ENCODE results near the gene SHB.
A peak's percentile ranks its signal among the peaks of the same experiment; 100 is the strongest.

Gene SHB

DNA sequence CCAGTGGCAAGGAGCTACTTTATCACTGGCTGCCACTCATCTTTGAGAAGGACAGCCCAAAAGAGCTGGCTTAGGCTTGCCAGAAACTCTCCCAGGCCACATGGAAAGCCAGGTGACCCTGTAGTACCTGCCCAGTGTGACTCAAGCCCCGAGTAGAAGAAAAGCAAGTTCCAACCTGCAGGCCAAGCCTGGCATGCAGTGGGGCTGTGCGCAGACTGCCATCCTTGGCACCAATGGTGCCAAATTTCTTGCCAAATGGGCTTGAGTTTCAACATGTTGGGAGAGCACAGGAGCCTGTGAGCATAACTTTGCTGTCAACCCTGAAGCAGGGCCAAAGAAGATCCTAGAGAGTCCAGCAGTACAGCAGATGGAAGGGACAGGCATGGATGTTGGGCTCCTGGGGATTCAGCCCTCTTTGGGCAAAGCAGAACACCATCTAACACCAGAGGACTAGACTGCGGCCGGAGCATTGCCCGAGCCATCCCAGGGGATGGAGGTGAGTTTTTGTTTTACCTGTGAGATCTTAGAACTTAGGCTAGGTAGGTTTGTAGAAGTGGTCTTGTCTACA lies 27.3 kb upstream of the SHB start:
- no peak overlapping the region for H3K4me3 ChIP-seq (ENCODE audit: low read depth, low read length)
- TF ChIP-seq, protein P1, sequence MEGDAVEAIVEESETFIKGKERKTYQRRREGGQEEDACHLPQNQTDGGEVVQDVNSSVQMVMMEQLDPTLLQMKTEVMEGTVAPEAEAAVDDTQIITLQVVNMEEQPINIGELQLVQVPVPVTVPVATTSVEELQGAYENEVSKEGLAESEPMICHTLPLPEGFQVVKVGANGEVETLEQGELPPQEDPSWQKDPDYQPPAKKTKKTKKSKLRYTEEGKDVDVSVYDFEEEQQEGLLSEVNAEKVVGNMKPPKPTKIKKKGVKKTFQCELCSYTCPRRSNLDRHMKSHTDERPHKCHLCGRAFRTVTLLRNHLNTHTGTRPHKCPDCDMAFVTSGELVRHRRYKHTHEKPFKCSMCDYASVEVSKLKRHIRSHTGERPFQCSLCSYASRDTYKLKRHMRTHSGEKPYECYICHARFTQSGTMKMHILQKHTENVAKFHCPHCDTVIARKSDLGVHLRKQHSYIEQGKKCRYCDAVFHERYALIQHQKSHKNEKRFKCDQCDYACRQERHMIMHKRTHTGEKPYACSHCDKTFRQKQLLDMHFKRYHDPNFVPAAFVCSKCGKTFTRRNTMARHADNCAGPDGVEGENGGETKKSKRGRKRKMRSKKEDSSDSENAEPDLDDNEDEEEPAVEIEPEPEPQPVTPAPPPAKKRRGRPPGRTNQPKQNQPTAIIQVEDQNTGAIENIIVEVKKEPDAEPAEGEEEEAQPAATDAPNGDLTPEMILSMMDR (IDR thresholded peaks at IDR 0.05; ENCODE audit: insufficient read depth, low read depth, low read length, missing control alignments) = no peak
- DNase-seq (ENCODE audit: low read depth) = no peak

DNA sequence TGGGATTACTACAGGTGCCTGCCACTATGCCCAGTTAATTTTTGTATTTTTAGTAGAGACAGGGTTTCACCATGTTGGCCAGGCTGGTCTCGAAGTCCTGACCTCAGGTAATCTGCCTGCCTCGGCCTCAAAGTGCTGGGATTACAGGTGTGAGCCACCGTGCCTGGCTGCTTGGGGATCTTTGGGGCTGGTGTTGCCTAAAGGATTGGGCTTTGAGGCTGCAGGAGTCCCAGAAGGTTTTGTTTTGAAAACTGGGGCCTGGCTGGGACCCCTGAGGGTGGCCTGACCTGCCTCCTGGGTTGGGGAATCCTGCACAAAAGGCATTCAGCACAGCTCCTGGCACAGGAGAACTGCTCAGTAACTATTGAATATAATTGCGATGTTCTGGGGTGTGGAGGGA lies 25.1 kb upstream of the SHB start:
- no peak overlapping the region for H3K4me3 ChIP-seq (ENCODE audit: low read depth, low read length)
- no peak for DNase-seq (ENCODE audit: low read depth)
- TF ChIP-seq, protein P1 (IDR thresholded peaks at IDR 0.05; ENCODE audit: insufficient read depth, low read depth, low read length, missing control alignments) = no peak

DNA sequence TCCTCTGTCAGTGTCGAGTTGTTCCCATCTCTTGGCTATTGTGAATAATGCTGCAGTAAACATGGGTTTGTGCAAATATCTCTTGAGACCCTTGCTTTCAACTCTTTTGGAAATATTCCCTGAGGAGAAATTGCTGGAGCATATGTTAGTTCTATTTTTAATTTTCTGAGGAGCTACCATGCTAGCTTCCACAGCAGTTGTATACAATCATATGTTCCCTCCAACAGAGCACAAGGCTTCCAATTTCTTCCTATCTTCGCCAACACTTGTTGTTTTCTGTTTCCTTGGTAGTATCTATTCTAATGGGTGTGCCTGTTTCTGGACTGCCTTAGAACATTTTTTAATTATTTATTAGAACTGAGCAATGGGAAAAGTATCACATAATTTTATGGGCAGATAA lies 23.6 kb upstream of the SHB start:
- TF ChIP-seq, protein P1 (IDR thresholded peaks at IDR 0.05; ENCODE audit: insufficient read depth, low read depth, low read length, missing control alignments) = no peak
- H3K4me3 ChIP-seq (ENCODE audit: low read depth, low read length) = no peak overlapping the region
- no peak for DNase-seq (ENCODE audit: low read depth)

DNA sequence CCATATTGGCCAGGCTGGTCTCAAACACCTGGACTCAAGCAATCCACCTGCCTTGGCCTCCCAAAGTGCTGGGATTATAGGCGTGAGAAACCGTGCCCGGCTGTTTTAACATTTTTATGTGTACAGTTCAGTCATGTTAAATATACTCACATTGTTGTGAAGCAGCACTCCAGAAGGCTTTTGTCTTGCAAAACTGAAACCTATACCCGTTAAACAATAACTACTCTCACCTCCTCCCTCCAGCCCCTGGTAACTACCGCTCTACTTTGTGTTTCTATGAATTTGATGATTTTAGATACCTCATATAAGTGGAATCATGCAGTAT lies 23.1 kb upstream of the SHB start:
- no peak overlapping the region for H3K4me3 ChIP-seq (ENCODE audit: low read depth, low read length)
- no peak for DNase-seq (ENCODE audit: low read depth)
- TF ChIP-seq, protein P1 (IDR thresholded peaks at IDR 0.05; ENCODE audit: insufficient read depth, low read depth, low read length, missing control alignments) = no peak

DNA sequence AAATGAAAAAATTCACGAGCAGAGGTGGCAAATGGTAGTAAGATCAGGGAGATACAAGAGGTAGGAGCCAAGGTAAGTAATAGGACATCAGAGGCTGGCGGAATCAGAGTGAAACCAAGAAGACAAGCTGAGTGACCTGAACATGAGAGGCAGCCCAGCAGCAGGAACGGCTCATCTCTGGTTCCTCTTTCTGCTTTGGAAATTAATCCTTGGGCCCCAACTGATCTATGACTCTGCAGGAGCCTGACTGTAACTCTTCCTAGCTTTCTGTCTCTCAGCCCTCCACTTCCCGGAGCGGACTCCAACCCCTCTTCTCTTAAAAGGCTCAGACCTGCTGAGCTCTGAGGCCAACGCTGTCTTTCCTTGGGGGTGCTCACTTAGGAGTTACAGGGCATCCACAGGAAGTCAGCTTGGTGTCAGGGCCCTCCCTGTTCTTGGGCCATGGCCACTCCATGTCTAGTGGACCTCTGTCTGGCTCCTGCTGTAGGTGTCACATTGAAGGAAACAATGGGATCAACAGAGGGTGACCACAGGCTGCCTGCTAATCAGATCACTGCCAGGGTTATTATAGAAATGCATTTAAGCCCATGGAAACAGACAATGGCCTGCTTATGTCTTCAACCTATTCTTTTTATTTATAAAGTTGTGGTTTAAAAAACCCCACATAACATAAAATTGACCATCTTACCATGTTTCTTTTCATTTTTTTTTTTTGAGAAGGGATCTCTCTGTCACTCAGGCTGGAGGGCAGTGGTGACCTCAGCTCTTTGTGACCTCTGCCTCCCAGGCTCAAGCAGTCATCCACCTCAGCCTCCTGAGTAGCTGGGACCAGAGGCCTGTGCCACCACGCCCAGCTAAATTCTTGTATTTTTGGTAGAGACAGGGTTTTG lies 22.5 kb upstream of the SHB start:
- TF ChIP-seq, protein P1 (IDR thresholded peaks at IDR 0.05; ENCODE audit: insufficient read depth, low read depth, low read length, missing control alignments) = no peak
- DNase-seq (ENCODE audit: low read depth) = peak; percentile 84
- no peak overlapping the region for H3K4me3 ChIP-seq (ENCODE audit: low read depth, low read length)

DNA sequence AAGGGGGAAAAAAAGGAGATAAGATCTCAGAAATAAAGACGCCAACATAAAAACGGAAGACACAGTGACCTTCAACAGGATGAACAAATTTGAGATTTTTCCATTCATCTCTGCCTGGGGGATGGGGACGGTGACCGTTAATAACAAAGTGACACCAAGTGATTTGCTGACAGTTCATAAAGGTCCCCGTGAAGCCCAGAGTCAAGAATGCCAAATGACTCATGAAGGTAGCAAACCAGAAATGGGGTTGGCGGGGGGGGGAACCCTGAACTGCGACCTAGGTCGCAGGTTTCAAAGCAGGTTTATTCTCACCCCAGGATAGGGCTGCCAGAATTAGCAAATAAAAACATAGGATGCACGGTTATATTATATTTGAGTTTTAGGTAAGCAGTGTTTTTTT lies 21.1 kb upstream of the SHB start:
- peak; percentile 81 for DNase-seq (ENCODE audit: low read depth)
- H3K4me3 ChIP-seq (ENCODE audit: low read depth, low read length) = no peak overlapping the region
- TF ChIP-seq, protein P1 (IDR thresholded peaks at IDR 0.05; ENCODE audit: insufficient read depth, low read depth, low read length, missing control alignments) = no peak
